RCC 7860 (cell line): ENCODE results near the gene CDK8.

Experiments
- DNase-seq: peaks from one replicate; pipeline ENCODE4 v3.0.0-alpha.2; 2015; ENCODE audit warnings: low spot score
- FAIRE-seq: peaks from 2 replicates; lab custom pipeline; 2012; peaks lifted over from hg19 to GRCh38; lab: Jason Lieb, UNC

The CDK8 gene

DNA sequence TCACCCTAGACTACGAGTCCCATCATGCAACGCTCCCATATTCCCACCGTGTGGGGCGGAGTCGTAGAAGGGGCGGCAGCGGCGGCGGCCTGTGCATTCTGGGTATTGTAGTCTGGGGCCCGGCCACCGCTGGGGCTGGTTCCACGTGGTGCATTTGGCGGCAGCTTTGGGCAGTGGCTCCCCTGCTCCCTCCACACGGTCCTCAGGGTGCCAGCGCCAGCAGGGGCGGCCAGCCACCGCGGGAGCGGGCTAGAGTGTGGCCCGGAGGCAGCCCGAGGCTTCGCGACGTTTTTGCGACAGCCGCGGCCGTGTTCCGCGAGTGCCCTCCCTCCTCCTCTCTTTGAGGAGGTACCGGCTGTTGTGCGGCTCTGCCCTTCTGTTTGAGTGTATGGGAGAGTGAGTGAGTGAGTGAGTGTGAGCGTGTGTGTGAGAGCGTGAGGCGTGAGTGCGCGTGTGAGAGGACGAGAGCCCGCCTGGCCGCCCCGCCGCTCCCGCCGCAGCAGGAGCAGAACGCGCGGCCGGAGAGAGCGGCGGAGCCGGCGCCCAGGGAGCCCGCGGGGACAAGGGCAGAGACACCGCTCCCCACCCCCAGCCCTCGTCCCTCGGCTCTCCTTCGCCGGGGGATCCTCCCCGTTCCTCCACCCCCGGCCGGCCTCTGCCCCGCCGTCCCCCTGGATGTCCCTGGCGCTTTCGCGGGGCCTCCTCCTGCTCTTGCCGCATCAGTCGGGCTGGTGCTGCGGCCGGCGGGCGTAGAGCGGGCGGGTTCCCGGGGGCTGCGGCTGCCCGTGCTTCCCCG, at the start of gene CDK8:
Gene CDK8, plus strand, starts transcription at position 343 of the 796 bp plus-strand sequence. CDS start 513 bp downstream, outside the sequence.
- FAIRE-seq (peak; percentile 12), DNase-seq (peak; percentile 78)

DNA sequence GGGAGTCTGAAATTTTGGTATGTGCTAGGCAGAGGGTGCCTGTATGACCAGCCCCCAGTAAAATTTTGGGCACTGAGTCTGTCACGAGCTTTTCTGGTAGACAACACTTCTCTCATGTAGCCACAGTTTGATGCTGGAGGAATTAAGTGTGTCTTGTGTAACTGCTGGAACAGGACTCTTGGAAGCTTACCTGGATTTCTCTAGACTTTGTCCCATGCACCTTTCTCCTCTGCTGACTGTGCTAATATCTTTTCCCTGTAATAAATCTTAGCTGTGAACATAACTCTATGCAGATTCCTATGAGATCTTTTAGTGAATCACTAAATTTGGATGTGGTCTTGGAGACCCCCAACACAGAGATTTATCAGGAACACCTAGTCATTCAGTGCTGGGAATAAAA, 45.6 kb upstream of the CDK8 start:
- no peak for DNase-seq
- no peak for FAIRE-seq

DNA sequence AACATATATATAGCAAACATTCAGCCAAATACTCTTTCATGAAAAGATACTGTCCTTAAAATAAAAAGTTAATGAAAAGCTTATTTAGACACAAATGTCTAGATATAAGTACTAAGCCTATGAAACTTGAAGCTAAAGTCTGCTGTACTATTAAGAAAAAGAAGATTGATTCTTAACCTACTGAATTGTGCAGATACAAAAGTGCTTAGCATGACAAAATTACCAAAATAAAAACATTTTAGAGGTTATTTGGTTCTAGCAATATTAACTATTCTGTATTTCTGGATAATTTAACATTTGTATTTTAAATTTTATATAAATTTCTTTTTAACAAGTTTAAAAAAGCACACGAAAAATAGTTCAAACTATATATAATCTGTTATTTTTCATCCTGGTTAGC, 40.6 kb upstream of the CDK8 start:
- FAIRE-seq (no peak), DNase-seq (no peak)

DNA sequence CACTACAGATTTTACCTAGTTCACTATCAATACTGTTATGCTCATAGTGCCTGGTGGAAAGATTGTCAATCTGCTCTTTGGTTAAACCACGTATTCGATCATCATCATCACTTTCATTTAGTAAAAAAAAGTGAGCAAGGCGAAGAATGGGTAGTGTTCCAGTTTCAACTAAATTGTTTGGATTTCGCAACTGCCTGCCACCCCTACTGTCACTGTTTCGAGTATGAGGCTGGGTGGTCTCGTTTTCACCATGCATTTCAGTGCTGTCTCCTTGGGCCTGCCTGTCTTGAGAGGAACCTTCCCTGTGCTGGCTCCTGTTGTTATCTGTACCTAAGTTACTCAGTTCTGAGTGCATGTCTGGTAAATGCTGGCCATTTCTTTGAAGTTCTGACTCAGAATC, 39.9 kb upstream of the CDK8 start:
- DNase-seq (no peak), FAIRE-seq (no peak)

DNA sequence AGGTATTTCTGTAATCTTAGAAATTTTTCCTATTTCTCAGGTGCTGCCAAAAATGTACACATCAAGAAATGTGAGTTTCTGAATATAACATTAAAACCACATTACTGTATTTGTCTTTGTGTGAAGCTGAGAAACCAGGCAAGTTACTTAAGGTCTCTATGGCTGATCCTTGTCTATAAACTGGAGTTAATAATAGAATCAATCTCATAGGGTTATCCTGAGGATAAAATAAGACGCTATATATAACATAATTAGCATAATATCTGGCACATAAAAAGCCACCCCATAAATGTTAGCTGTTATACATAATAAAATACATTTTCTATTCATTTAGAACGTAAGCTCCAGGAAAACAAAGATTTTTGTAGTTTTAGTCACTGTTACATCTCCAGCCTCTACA, 37.9 kb upstream of the CDK8 start:
- FAIRE-seq: no peak
- DNase-seq: no peak

DNA sequence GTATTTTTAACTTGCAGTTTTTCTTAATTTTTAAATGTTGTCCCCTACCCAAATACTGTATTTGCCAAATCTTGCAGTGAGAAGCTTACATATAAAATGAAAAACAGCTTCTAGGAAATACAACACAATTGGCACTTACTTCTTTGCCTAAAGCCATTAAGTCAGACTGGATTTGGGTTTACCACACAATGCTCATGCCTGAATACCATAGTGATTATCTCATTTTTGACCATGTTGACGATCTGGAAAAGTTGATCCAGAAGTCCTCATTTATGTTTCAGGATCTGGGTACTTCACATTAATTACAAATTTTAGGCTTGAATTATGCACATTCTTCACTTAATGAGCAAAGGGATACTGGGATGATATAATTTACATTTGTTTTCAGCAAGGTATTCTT, 34.2 kb upstream of the CDK8 start:
- no peak for FAIRE-seq
- no peak for DNase-seq

DNA sequence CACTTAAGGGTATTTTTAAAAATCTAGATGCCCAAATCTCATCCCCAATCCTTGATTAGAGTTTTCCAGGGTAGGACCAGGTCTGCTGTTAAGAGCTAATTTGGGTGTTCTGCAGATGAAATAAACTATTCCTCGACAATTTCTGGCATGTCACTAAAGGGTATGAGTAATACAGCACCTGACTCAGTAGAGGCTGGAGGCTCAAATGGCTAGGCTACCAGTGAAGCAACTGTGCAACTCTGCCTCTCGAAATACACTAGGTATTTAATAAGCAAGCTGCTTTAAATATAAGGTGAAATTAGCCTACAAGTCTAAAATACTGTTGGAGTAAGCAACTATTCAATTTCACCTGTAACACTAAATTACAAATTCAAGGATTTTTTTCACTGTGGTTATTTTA, 33.4 kb upstream of the CDK8 start:
- DNase-seq: peak; percentile 8

DNA sequence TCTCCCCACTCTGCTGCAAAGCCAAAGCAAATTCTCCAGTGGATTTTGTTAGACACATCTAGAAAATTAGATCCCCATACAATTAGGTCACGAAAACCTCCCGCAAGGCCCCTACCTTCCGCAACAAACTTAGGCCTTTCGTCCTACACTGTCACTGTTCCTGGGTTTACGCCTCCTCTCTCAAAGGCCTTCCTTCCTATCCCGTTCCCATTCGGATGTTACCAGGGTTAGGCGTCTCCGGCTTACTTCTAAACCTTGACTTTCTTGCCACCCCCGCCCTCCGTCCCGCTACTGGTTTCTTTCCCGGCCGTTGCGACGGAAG, 32.6 kb upstream of the CDK8 start:
- no peak for DNase-seq
- no peak for FAIRE-seq

More for the DNA sequence above, 33.4 kb upstream of the CDK8 start:
- no peak for FAIRE-seq

DNA sequence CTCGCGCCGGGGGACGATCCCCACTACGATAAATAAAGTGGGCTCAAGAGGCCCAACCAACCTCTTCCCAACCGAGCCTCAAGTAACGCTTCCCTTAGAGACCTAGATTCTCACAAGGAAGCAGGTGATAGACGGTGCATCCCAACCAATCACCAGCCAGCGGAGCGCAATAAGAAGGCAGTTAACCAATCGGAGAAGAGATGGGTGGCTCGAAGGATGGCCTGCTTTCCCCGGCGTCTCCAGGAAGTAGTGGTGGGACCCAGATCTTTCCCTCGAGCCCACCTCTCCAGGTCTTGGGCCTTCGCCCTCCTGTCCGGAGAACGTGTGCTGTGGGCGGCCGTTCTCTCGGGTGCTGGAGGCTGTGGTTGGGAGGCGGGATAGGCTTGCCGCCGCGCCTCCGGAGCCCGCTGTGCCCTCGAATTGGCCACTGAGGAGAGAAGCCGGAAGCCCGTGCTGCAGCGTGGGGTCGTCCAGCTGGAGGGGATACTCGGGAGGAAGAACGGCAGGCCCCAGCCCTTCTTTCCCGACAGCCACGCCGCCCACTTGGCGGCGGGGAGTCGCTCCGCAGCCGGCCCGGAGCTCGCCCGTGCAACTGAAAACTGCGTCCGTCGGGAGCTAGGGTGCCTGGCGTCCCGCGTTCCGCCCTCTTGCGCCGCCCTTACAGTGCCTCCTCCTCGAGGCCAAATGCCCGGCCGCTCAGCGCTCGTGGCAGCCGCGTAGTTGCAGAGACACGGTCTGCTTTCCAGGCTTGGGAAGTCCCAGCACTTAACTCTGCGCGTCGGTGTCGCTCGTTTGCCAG, 32.0 kb upstream of the CDK8 start, which contains the start of gene RNF6:
Gene RNF6, minus strand, starts transcription at position 594 of the 799 bp plus-strand sequence. CDS start 2,665 bp downstream, outside the sequence.
- FAIRE-seq: peak; percentile 79

DNA sequence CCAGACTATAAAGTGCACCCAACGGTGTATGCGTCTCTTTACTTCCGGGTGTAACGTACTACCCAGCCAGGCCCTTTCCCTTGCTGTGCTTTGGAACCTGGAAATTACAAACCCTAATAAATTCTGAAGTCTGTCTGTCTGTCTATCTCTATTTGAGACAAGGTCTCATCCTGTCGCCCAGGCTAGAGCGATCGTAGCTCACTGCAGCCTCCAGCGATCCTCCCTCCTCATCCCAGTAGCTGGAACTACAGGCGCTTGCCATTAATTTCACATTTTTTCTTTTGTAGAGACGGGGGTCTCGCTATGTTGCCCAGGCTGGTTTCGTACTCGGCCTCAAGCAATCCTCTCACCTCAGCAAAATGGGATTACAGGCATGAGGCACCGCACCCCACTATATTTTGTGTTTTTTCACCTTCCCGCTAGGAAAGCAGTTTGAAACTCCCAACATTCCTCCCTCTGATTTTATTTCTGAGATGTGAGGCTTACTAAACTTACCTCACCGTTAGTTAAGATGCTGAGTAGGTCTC, 31.3 kb upstream of the CDK8 start:
- FAIRE-seq (no peak), DNase-seq (no peak)

More for the DNA sequence above, 32.0 kb upstream of the CDK8 start, which contains the start of gene RNF6:
- peak; percentile 94 for DNase-seq

DNA sequence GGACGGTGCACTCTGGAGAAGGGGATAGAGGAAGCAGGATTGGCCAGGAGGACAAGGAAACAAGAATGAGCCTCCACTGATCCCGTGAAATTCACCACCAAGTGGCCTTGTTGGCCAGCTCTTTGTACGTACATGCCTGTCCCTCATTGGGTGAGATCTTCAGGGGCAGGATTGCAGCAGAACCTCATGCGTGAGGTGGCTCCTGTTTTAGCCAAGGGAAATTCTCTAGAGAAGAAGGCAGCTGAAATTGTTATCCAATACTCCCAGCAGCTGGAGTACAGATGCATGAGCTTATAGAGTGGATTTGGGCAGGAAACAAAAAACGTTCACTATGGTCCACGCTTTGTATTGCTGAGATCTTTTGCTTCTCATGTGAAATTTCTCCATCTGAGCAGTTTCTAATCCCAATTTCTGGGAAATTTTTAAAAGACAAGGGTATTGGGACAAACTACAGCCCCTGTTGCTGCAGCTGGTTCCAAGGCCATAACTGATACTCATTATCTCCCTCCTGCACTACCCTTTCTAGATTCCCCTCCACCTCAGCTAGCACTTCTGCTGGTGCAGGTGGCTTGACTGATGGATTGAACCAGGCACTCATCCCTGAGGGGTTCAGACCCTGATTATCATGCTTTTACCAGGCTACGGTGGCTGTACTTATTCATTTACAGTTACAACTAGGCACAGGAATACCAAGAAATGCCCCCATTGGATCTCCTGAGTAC, 27.9 kb upstream of the CDK8 start:
- FAIRE-seq (no peak), DNase-seq (no peak)

DNA sequence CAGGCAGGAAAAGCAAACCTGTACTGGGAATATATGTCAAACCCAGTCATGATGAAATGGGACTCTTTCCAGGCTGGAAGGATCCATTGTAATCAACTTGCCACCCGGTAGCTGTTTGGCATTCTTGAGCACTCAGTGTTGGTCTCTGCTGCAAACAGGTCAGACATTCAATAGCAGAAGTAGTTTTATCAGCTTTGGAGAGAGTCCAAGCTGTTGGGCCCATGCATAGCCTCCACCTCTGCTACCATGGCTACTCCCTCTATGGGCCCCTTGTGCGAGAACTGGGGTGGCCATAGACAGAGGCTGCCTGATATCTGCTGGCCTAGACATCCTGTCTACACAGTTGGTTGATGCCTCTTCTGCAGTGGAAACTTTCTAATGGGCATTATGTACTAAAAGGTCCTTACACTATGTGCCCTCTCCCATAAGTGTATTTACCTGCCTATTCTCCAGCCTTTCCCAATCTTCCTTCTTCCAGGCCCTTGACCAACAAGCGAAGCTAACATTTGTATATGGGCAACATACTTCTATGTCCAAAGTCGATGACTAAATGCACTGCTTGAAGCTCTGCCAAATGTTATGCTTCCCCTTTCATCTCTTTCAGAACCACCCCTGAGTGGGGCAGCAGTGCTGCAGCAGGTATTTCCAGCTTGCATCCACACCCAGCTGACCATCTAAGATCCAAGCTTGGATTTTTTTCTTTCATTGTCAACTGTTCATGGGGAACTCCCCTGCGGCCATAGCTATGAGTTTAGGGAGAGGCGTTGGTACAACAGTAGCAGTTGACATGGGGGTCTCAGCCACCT, 26.6 kb upstream of the CDK8 start:
- no peak for FAIRE-seq
- no peak for DNase-seq

DNA sequence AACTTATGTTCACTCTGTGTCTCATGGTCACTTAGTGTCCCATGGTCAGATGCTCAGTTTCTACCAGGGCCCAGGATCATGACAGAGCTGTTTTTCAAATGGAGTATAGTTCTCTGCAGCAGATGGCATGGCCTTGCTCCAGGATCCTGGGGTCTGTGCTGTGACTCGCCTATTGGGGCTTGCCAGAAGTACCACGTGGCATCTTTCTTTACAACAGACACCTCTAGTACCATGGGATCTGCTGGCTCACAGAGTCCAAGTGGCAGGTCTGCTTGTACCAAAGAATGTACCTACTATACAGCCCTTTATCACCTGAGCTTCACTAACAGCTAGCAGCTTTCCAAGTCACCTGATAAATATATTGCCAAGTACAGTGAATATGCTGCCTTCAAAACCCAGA, 25.8 kb upstream of the CDK8 start:
- DNase-seq: no peak
- no peak for FAIRE-seq

DNA sequence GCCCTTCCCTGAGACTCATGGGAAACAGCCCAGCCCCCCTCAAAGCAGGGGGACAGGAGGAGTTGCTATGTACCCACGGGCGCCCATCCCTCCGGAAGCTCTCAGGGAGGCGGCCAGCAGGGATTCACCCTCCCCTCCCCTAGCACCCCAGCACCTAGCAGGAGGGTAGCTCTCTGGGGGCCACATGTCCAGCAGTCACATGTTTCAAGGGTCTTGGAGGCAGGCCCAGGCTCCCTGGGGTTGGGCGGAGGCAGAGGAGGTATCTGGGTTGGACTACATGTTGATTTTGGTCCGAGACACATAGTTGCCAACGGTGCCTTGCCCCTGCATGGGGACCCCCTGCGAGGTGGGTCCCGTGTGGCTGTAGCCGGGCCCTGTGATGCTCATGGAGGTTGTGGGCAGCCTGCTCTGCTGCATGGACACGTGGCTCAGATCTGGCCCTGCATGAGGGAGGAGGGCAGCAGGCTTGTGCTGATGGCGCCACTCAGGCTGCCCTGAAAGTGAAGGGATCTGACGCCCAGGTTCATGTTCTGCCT, 24.8 kb upstream of the CDK8 start:
- DNase-seq (no peak), FAIRE-seq (no peak)

DNA sequence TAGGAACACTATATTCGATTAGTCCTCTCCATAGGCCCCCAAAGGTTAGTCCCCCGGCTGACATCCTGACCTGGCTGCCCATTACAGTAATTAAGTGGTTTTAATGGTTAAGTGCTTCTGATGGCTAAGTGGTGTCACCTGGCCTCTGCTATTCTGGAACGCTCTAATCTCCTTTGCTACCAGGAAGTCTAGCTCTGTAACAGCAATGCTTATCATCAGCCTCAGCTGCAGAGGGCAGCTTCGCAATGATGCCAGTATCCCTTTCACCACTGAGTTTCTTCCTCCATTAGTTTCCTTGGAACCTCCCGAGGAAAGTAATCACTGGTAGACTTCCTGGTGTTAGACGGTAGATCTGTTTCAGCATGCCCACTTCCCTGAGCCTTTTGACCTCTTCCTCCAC, 23.2 kb upstream of the CDK8 start:
- no peak for FAIRE-seq
- DNase-seq: no peak

DNA sequence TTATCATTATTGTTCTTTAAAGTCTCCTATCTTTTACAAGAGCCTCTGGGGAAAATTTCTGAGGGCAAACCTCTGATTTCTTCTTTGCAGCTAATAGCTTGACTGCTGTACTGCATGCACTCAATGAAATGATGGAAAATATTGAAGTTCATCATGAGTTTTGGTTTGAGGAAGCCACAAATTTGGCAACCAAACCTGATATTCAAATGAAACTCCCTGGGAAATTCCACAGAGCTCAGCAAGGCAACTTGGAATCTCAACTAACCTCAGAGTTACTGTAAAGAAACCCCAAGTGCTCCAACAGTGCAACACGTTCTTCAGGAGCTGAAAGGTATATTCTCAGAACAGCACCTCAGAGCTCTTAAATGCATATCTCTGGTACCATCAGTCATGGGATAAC, 17.6 kb upstream of the CDK8 start:
- FAIRE-seq (no peak), DNase-seq (no peak)

DNA sequence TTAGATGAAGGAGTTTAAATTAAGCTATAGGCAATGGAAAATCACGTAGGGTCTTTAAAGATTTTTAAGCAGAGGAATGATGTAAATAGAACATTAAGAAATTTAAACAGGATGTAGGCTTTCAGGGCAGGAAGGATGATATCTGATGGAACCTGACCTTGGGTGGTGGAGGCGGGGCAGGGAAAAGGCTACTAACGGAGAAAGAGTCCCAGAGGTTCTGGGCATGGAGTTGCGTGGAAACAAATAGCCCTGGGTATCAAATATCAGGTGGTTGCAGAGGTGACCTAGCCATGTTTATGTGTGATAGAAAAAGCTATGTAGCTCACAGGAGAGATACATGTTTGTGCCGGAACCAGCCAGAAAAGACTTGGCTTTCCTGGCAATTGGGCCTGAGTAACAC, 7.8 kb upstream of the CDK8 start:
- no peak for FAIRE-seq

DNA sequence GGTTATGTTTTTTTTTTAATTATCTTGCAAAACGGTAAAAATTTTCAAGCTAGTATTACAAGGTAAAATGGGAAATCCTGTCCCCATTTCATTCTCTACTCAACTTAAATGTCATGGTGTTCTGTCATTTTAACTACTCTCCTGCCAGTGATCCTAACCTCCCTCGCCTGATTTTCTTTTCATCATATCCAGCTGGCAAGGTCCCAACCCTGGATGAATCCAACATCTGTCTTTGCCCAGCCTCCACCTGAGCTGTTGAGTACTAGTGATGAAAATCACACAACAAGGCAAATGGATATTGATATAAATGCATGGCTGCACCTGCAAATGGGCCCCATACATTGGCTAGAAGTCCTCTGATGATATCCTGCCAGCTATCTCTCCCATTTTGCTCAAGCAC, 6.9 kb upstream of the CDK8 start:
- no peak for DNase-seq
- no peak for FAIRE-seq

More for the DNA sequence above, 7.8 kb upstream of the CDK8 start:
- DNase-seq: no peak

DNA sequence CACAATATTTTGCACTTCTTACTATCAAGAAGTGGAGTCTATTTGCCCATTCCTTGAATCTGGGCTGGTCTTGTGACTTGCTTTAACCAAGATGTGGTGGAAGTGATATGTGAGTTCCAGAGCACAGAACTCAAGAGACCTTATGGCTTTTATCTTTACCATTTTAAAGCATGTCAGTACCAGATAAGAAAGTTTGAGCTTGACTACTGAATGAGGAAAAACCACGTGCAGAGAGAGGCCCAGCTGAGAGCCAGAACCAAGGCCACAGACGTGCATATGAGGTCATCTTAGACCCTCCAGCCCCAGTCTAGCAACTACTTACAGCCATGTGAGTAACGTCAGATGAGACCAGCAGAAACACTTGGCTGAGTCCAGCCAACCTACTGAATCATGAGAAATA, 6.3 kb upstream of the CDK8 start:
- DNase-seq (no peak), FAIRE-seq (no peak)

DNA sequence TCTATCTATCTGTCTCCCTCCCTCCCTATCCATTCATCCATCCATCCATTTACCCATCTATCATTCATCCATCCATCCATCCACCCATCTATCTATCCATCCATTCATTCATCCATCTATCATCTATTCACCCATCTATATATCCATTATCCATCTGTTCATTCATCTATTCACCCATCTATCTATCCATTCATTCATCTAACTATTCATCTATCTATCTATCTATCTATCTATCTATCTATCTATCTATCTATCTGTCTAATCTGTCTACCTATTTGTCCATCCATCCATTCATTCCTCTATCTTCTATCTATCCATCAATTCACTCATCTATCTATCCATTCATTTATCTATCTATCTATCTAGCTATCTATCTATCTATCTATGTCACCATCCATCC, 4.4 kb upstream of the CDK8 start:
- DNase-seq (no peak), FAIRE-seq (no peak)
